ENCODE data around the gene RNF223. TPM values are rescaled to one million over a fixed set of nuclear protein-coding genes. Genes with fewer than 3 reads are reported as not detected.

Gene RNF223
- polyA plus RNA-seq, 1 donor (not counting 4 experiments of a cell fraction or from before 2014, with no cell fraction given) = 0.22 TPM

- Histone ChIP-seq H3K9me1 (ENCODE audit: control insufficient read depth, extremely low read depth, insufficient read depth, low read length) (no peaks in the 10 kb centered on the region), H3K4me2 (ENCODE audit: control insufficient read depth, extremely low read depth, insufficient read depth, low read depth, low read length) (no peak overlapping the region), H3K9ac (ENCODE audit: control insufficient read depth, extremely low read depth, insufficient read depth, low read length) (no peak overlapping the region), H3K9me3 (ENCODE audit: control insufficient read depth, low read depth, low read length) (no peaks in the 10 kb centered on the region), H2AFZ (ENCODE audit: control insufficient read depth, low read length) (no peak overlapping the region), H3K27me3 (ENCODE audit: control insufficient read depth, extremely low read depth, insufficient read depth, low read length) (no peaks in the 10 kb centered on the region), H3K79me2 (ENCODE audit: control insufficient read depth, insufficient read depth, low read length) (peaks cover 2% of the 10 kb centered on the region), H3K36me3 (ENCODE audit: control insufficient read depth in 2 of 2, extremely low read depth in 1 of 2, insufficient read depth in 2 of 2, low read length in 2 of 2) (peaks cover 50 to 55% of the 10 kb centered on the region in 2 experiments), H4K20me1 (ENCODE audit: control insufficient read depth, extremely low read depth, insufficient read depth, low read length) (peaks cover 14% of the 10 kb centered on the region), H3K4me3 (ENCODE audit: control insufficient read depth in 2 of 3, extremely low read depth in 1 of 3, insufficient read depth in 2 of 3, low read depth in 1 of 3, low read length in 3 of 3) (no peak overlapping the region), H3K4me1 (ENCODE audit: control insufficient read depth, extremely low read depth, insufficient read depth, low read length) (no peaks in the 10 kb centered on the region), H3K27ac (ENCODE audit: control insufficient read depth, insufficient read depth, low read length) (no peak overlapping the region)
- dilution Hi-C loops (cut with MboI; ENCODE audit: extremely low pct_ligation_motif_present, low sequenced_read_pairs) = no loop called here
- TF ChIP-seq CTCF (optimal IDR thresholded peaks at IDR 0.05 in 1 of 3, IDR thresholded peaks at IDR 0.05 in 1 of 3, conservative IDR thresholded peaks at IDR 0.05 in 1 of 3; ENCODE audit: extremely low read depth in 1 of 3, insufficient read depth in 2 of 3, low read length in 3 of 3) (no peak), EZH2 (IDR thresholded peaks at IDR 0.05; ENCODE audit: low read length) (no peak)
- DNase-seq (ENCODE audit: low read depth, low spot score) (no peak), FAIRE-seq (no peak)
These were observed 24.6 kb downstream of the RNF223 start for GRCh38 chr1:1049318-1050165.

GRCh38 chr1:1048765-1049164 is 25.3 kb downstream of the RNF223 start:
- no peaks in the 10 kb centered on the region for H3K9me1 ChIP-seq (ENCODE audit: control insufficient read depth, extremely low read depth, insufficient read depth, low read length)
- no peak overlapping the region for H3K9ac ChIP-seq (ENCODE audit: control insufficient read depth, extremely low read depth, insufficient read depth, low read length)
- DNase-seq (ENCODE audit: low read depth, low spot score) (no peak), FAIRE-seq (no peak)
- dilution Hi-C loops (cut with MboI; ENCODE audit: extremely low pct_ligation_motif_present, low sequenced_read_pairs) = no loop called here
- H3K27me3 ChIP-seq (ENCODE audit: control insufficient read depth, extremely low read depth, insufficient read depth, low read length) = no peaks in the 10 kb centered on the region
- no peaks in the 10 kb centered on the region for H3K4me1 ChIP-seq (ENCODE audit: control insufficient read depth, extremely low read depth, insufficient read depth, low read length)
- TF ChIP-seq EZH2 (IDR thresholded peaks at IDR 0.05; ENCODE audit: low read length) = no peak
- no peak for TF ChIP-seq CTCF (optimal IDR thresholded peaks at IDR 0.05 in 1 of 3, IDR thresholded peaks at IDR 0.05 in 1 of 3, conservative IDR thresholded peaks at IDR 0.05 in 1 of 3; ENCODE audit: extremely low read depth in 1 of 3, insufficient read depth in 2 of 3, low read length in 3 of 3)
- no peak overlapping the region for H2AFZ ChIP-seq (ENCODE audit: control insufficient read depth, low read length)
- H3K4me2 ChIP-seq (ENCODE audit: control insufficient read depth, extremely low read depth, insufficient read depth, low read depth, low read length) = no peak overlapping the region
- no peak overlapping the region for H3K4me3 ChIP-seq (ENCODE audit: control insufficient read depth in 2 of 3, extremely low read depth in 1 of 3, insufficient read depth in 2 of 3, low read depth in 1 of 3, low read length in 3 of 3)
- peaks cover 13% of the 10 kb centered on the region for H4K20me1 ChIP-seq (ENCODE audit: control insufficient read depth, extremely low read depth, insufficient read depth, low read length)
- H3K27ac ChIP-seq (ENCODE audit: control insufficient read depth, insufficient read depth, low read length) = no peak overlapping the region
- H3K36me3 ChIP-seq (ENCODE audit: control insufficient read depth in 2 of 2, extremely low read depth in 1 of 2, insufficient read depth in 2 of 2, low read length in 2 of 2) = peaks cover 49% of the 10 kb centered on the region in 2 experiments
- no peaks in the 10 kb centered on the region for H3K9me3 ChIP-seq (ENCODE audit: control insufficient read depth, low read depth, low read length)
- peaks cover 9% of the 10 kb centered on the region for H3K79me2 ChIP-seq (ENCODE audit: control insufficient read depth, insufficient read depth, low read length)
